H1 (cell line): ENCODE data around the gene TMEM272. TPM values are rescaled to one million over a fixed set of nuclear protein-coding genes. Genes with fewer than 3 reads are reported as not detected.

Experiments used
- CTCF ChIA-PET: fragments of 300-600 bp; sonication (Branson Sonifier 250); formaldehyde crosslinking; loops from one replicate; lab custom pipeline; 2021; ENCODE audit not compliant: partially characterized antibody; lab: Charles Lee
- POLR2A ChIA-PET: fragments of 300-600 bp; sonication (Branson Sonifier 250); formaldehyde crosslinking; loops from one replicate; lab custom pipeline; 2021; ENCODE audit warnings: inconsistent platforms; ENCODE audit not compliant: partially characterized antibody; lab: Charles Lee
- DNase-seq, 2 experiments: peaks; one replicate each; pipeline versions ENCODE4 v3.0.0 to v3.0.0-alpha.2; 2010 to 2022; ENCODE audit warnings: low spot score in 2 of 2, low read depth in 1 of 2, mixed read lengths in 1 of 2
- FAIRE-seq: peaks from 2 replicates; lab custom pipeline; 2011; peaks lifted over from hg19 to GRCh38; lab: Jason Lieb, UNC
- H2AFZ ChIP-seq: 2 replicates; pipeline ENCODE4 v1.8.1; 2012; ENCODE audit warnings: low read length, inconsistent platforms
- H2AK5ac ChIP-seq: 2 replicates; pipeline ENCODE4 v1.6.1; 2013; ENCODE audit warnings: low read depth, low read length
- H2BK120ac ChIP-seq: replicated peaks from 2 replicates; pipeline ENCODE3; 2013; ENCODE audit warnings: low read depth, low read length, inconsistent platforms
- H2BK12ac ChIP-seq: 2 replicates; pipeline ENCODE4 v1.6.1; 2013; ENCODE audit warnings: low read depth, low read length
- H2BK15ac ChIP-seq: 2 replicates; pipeline ENCODE4 v1.6.1; 2013; ENCODE audit warnings: low read length
- H2BK20ac ChIP-seq: 2 replicates; pipeline ENCODE4 v1.6.1; 2013; ENCODE audit warnings: low read length
- H2BK5ac ChIP-seq: 2 replicates; pipeline ENCODE4 v1.6.1; 2013; ENCODE audit warnings: low read depth, low read length
- H3K14ac ChIP-seq: 2 replicates; pipeline ENCODE4 v1.6.1; 2013; ENCODE audit warnings: inconsistent platforms; ENCODE audit not compliant: insufficient read length
- H3K18ac ChIP-seq: 2 replicates; pipeline ENCODE4 v1.6.1; 2013; ENCODE audit warnings: low read length; ENCODE audit errors: extremely low read depth
- H3K23ac ChIP-seq: 2 replicates; pipeline ENCODE4 v1.6.1; 2013; ENCODE audit warnings: inconsistent platforms; ENCODE audit not compliant: insufficient read length
- H3K23me2 ChIP-seq: 2 replicates; pipeline ENCODE4 v1.6.1; 2013; ENCODE audit warnings: low read depth, low read length
- H3K27ac ChIP-seq: 2 replicates; pipeline ENCODE4 v1.6.1; 2011; ENCODE audit warnings: low read depth, low read length, inconsistent platforms
- H3K27me3 ChIP-seq, 4 experiments: replicated peaks in 1 of 4; 1 replicate in 1 of 4; 2 replicates in 3 of 4; pipeline versions ENCODE4 v1.6.1 to v1.8.1; 2011 to 2013; ENCODE audit warnings: low read length in 3 of 4, mild to moderate bottlenecking in 3 of 4, inconsistent platforms in 2 of 4, mixed read lengths in 2 of 4, moderate library complexity in 1 of 4; ENCODE audit not compliant: control insufficient read depth in 3 of 4, insufficient read depth in 3 of 4; ENCODE audit errors: extremely low read depth in 1 of 4
- H3K36me3 ChIP-seq, 4 experiments: 2 replicates each; pipeline versions ENCODE4 v1.6.1 to v1.8.1; 2011 to 2013; ENCODE audit warnings: mild to moderate bottlenecking in 4 of 4, low read length in 3 of 4, moderate library complexity in 2 of 4, control low read depth in 1 of 4, inconsistent platforms in 1 of 4; ENCODE audit not compliant: insufficient read depth in 4 of 4, control insufficient read depth in 2 of 4
- H3K4ac ChIP-seq: replicated peaks from 2 replicates; pipeline ENCODE3; 2013; ENCODE audit warnings: low read length, low read depth, mixed read lengths, inconsistent platforms; ENCODE audit not compliant: insufficient read length
- H3K4me1 ChIP-seq, 4 experiments: replicated peaks in 1 of 4; 1 replicate in 1 of 4; 2 replicates in 3 of 4; pipeline versions ENCODE4 v1.6.1 to v1.8.1; 2011 to 2013; ENCODE audit warnings: low read length in 3 of 4, inconsistent platforms in 2 of 4, mixed read lengths in 1 of 4; ENCODE audit not compliant: insufficient read depth in 4 of 4, control insufficient read depth in 3 of 4
- H3K4me2 ChIP-seq, 2 experiments: 2 replicates each; pipeline versions ENCODE4 v1.6.1 to v1.8.1; 2011 to 2013; ENCODE audit warnings: low read depth in 2 of 2, low read length in 2 of 2, control low read depth in 1 of 2, inconsistent platforms in 1 of 2, mild to moderate bottlenecking in 1 of 2; ENCODE audit not compliant: insufficient read depth in 1 of 2
- H3K4me3 ChIP-seq, 4 experiments: fragments of 200-600, 300-600 bp in 1 of 4; sonication (generic), shearing (Covaris generic), sonication (Bioruptor Twin) in 1 of 4; 2 replicates each; pipeline versions ENCODE4 v1.5.1 to v1.8.1; 2011 to 2016; ENCODE audit warnings: low read length in 4 of 4, low read depth in 3 of 4, control low read depth in 2 of 4, inconsistent platforms in 2 of 4, mild to moderate bottlenecking in 2 of 4, mixed read lengths in 1 of 4, moderate library complexity in 1 of 4; ENCODE audit not compliant: insufficient read depth in 2 of 4; ENCODE audit errors: extremely low read depth in 1 of 4
- H3K56ac ChIP-seq: replicated peaks from 2 replicates; pipeline ENCODE3; 2013; ENCODE audit warnings: low read depth, mild to moderate bottlenecking, mixed read lengths, low read length, inconsistent platforms; ENCODE audit not compliant: insufficient read length
- H3K79me1 ChIP-seq: 2 replicates; pipeline ENCODE4 v1.6.1; 2013; ENCODE audit warnings: low read depth, low read length, control low read depth
- H3K79me2 ChIP-seq, 2 experiments: 2 replicates each; pipeline versions ENCODE4 v1.6.1 to v1.8.1; 2012 to 2013; ENCODE audit warnings: low read length in 2 of 2, mild to moderate bottlenecking in 2 of 2, inconsistent platforms in 1 of 2; ENCODE audit not compliant: insufficient read depth in 2 of 2, control insufficient read depth in 1 of 2
- H3K9ac ChIP-seq, 4 experiments: replicated peaks in 1 of 4; 1 replicate in 1 of 4; 2 replicates in 3 of 4; pipeline versions ENCODE4 v1.6.1 to v1.8.1; 2011 to 2013; ENCODE audit warnings: low read depth in 3 of 4, low read length in 3 of 4, control low read depth in 2 of 4, mild to moderate bottlenecking in 2 of 4, moderate library complexity in 2 of 4, inconsistent platforms in 1 of 4; ENCODE audit errors: extremely low read depth in 1 of 4
- H3K9me3 ChIP-seq, 2 experiments: 2 replicates each; pipeline versions ENCODE4 v1.6.1 to v1.8.1; 2012 to 2013; ENCODE audit warnings: mild to moderate bottlenecking in 2 of 2, moderate library complexity in 2 of 2, control low read depth in 1 of 2, inconsistent platforms in 1 of 2, low read depth in 1 of 2, low read length in 1 of 2, mixed read lengths in 1 of 2; ENCODE audit not compliant: insufficient read depth in 2 of 2
- H4K20me1 ChIP-seq, 2 experiments: replicated peaks in 1 of 2; 2 replicates each; pipeline versions ENCODE3 to v1.8.1; 2011 to 2013; ENCODE audit warnings: inconsistent platforms in 2 of 2, low read length in 2 of 2, mild to moderate bottlenecking in 1 of 2; ENCODE audit not compliant: insufficient read depth in 2 of 2, control insufficient read depth in 1 of 2
- H4K5ac ChIP-seq: 2 replicates; pipeline ENCODE4 v1.6.1; 2013; ENCODE audit warnings: low read length, low read depth, mixed read lengths, inconsistent platforms; ENCODE audit not compliant: insufficient read length
- H4K8ac ChIP-seq: 2 replicates; pipeline ENCODE4 v1.8.0; 2013; ENCODE audit warnings: mild to moderate bottlenecking, moderate library complexity, low read length, inconsistent platforms; ENCODE audit not compliant: insufficient read depth; ENCODE audit errors: extremely low read depth
- H4K91ac ChIP-seq: replicated peaks from 2 replicates; pipeline ENCODE3; 2013; ENCODE audit warnings: low read length, mixed read lengths, inconsistent platforms; ENCODE audit not compliant: insufficient read length
- BACH1 ChIP-seq: IDR thresholded peaks from 2 replicates; pipeline ENCODE4 v1.6.1; 2012; ENCODE audit warnings: low read length, improper control_type of control experiment
- POLR2A ChIP-seq, 2 experiments: IDR thresholded peaks; 1 replicate in 1 of 2; 2 replicates in 1 of 2; pipeline ENCODE4 v1.6.1; 2011; ENCODE audit warnings: low read depth in 2 of 2, low read length in 2 of 2, mild to moderate bottlenecking in 2 of 2; ENCODE audit errors: control extremely low read depth in 1 of 2
- TAF7 ChIP-seq: optimal IDR thresholded peaks from 2 replicates; pipeline ENCODE3; 2011; ENCODE audit warnings: low read depth, mild to moderate bottlenecking, inconsistent platforms, low read length, moderate library complexity, borderline replicate concordance
- WGBS, 2 experiments: shearing (Covaris generic) in 1 of 2; methylation state at CpG; one replicate each; pipeline versions ENCODE4 v1.1.6 to v1.1.7; 2013 to 2015; ENCODE audit warnings: low lambda C conversion rate in 2 of 2, mixed read lengths in 2 of 2, inconsistent platforms in 1 of 2, low coverage in 1 of 2, missing lambda C conversion rate in 1 of 2; ENCODE audit not compliant: insufficient replicate concordance in 2 of 2, insufficient coverage in 1 of 2, insufficient read length in 1 of 2; ENCODE audit errors: extremely low coverage in 1 of 2, missing lambda C conversion rate in 1 of 2; 5-methylcytosine and 5-hydroxymethylcytosine counted together
- polyA plus RNA-seq, 7 experiments: library from polyadenylated mRNA; depleted of rRNA in 3 of 7; stranded (reverse) in 5 of 7; unstranded in 2 of 7; fragments of >200 nt in 5 of 7; fragments of 200-250 nt in 2 of 7; gene quantifications; 1 replicate in 5 of 7; 2 replicates in 1 of 7; 4 replicates in 1 of 7; pipeline versions ENCODE4 v1.2.1 to v1.2.3, GENCODE V29; 2011 to 2013; ENCODE audit warnings: missing spikeins in 2 of 7, mixed read lengths in 2 of 7
- total RNA-seq: library from RNA; stranded (reverse); fragmentation: NEBNext Ultra II Directional; extraction: Animal tissue kit (Norgen Biotek cat#: 25700); gene quantifications from 2 replicates; pipeline ENCODE4 v1.2.1, GENCODE V29; 2021

TMEM272 gene
- total and polyA plus RNA-seq, 2 of the 8 experiments (the other 6 are each of a cell fraction or from before 2014, with no cell fraction given), result 0.05 TPM; not detected in 1

GRCh38 chr13:51887468-51887867, 42.5 kb upstream of the TMEM272 start:
- H2AFZ ChIP-seq, result no peak overlapping the region
- POLR2A ChIA-PET, result interaction anchor here (1.3 to 1.7 kb wide), 2 partner anchors 10 to 19 kb away, joined by 3 read pairs; no protein-coding TSS in a partner anchor
- H3K4me3 ChIP-seq, result no peak overlapping the region
- no peak overlapping the region for H3K56ac ChIP-seq
- H3K79me2 ChIP-seq, result no peaks in the 10 kb centered on the region
- no peaks in the 10 kb centered on the region for H3K9me3 ChIP-seq
- H2BK120ac ChIP-seq, result no peak overlapping the region
- no peak overlapping the region for H4K91ac ChIP-seq
- H3K27ac ChIP-seq, result no peak overlapping the region
- no peak overlapping the region for H4K5ac ChIP-seq
- no peak overlapping the region for H2AK5ac ChIP-seq
- no peak for FAIRE-seq
- H3K23me2 ChIP-seq, result no peaks in the 10 kb centered on the region
- TF ChIP-seq TAF7, result no peak
- TF ChIP-seq BACH1, result no peak
- no peak for TF ChIP-seq POLR2A (IDR thresholded peaks at IDR 0.05; ENCODE audit: control extremely low read depth in 1 of 2, low read depth in 2 of 2, low read length in 2 of 2)
- no peaks in the 10 kb centered on the region for H3K79me1 ChIP-seq
- H3K27me3 ChIP-seq, result no peaks in the 10 kb centered on the region
- H2BK5ac ChIP-seq, result no peak overlapping the region
- no peak overlapping the region for H3K23ac ChIP-seq
- no peak overlapping the region for H3K9ac ChIP-seq
- no peak overlapping the region for H2BK12ac ChIP-seq
- no peak overlapping the region for H2BK20ac ChIP-seq
- no peak overlapping the region for H3K14ac ChIP-seq
- no peak overlapping the region for H3K4me2 ChIP-seq
- H4K8ac ChIP-seq, result no peak overlapping the region
- no peaks in the 10 kb centered on the region for H4K20me1 ChIP-seq
- CTCF ChIA-PET, result interaction anchor here (1.5 to 7.3 kb wide), 3 partner anchors 7 to 240 kb away, joined by 4 to 57 read pairs (median 6); no protein-coding TSS in a partner anchor
- no peak overlapping the region for H3K4ac ChIP-seq
- H3K4me1 ChIP-seq, result 0 out of 7 replicates have a peak, but pooled peaks cover 0 to 1% (median 0%) of the 10 kb centered on the region in 4 experiments
- no peak overlapping the region for H3K18ac ChIP-seq
- no peak overlapping the region for H2BK15ac ChIP-seq
- WGBS, 2 experiments, result 85% methylated on average over 2 of the region's 2 CpGs; no CpG with 5 or more reads in 1 of the 2 experiments
- no peak for DNase-seq
- no peaks in the 10 kb centered on the region for H3K36me3 ChIP-seq
